Prostate gland (tissue), 2 donors: ENCODE measurements around the gene SHISAL1. TPM values are rescaled to one million over a fixed set of nuclear protein-coding genes. Genes with fewer than 3 reads are reported as not detected.

ENCODE experiments used
- DNase-seq: peaks from one replicate; pipeline ENCODE4 v3.0.0-alpha.2; 2019; ENCODE audit warnings: low spot score
- H3K27ac ChIP-seq, 2 donors: fragments of 200-600 bp; sonication (generic); 2 replicates each; pipeline ENCODE4 v1.5.1; 2017 to 2019
- H3K27me3 ChIP-seq: fragments of 200-600 bp; sonication (generic); replicated peaks from 2 replicates; pipeline ENCODE4 v1.5.1; 2019; ENCODE audit not compliant: insufficient read depth
- H3K36me3 ChIP-seq, 2 donors: fragments of 200-600 bp; sonication (generic); 1 replicate in 1 of 2; 2 replicates in 1 of 2; pipeline versions ENCODE4 v1.5.1 to v1.8.1; 2017 to 2019
- H3K4me1 ChIP-seq: fragments of 200-600 bp; sonication (generic); replicated peaks from 2 replicates; pipeline ENCODE4 v1.5.1; 2019
- H3K4me3 ChIP-seq, 2 donors: fragments of 200-600 bp; sonication (generic); 2 replicates each; pipeline ENCODE4 v1.5.1; 2017 to 2019
- H3K9me3 ChIP-seq: fragments of 200-600 bp; sonication (generic); 2 replicates; pipeline ENCODE4 v1.5.1; 2017
- CTCF ChIP-seq, 4 experiments: fragments of 200-600 bp in 2 of 4; fragments of 450-650 bp in 2 of 4; sonication (generic) in 2 of 4; IDR thresholded peaks; 1 replicate in 3 of 4; 2 replicates in 1 of 4; pipeline ENCODE4 v1.5.1; 2016 to 2019; ENCODE audit warnings: antibody characterized with exemption in 4 of 4, mild to moderate bottlenecking in 2 of 4, moderate library complexity in 2 of 4
- POLR2A ChIP-seq: fragments of 450-650 bp; IDR thresholded peaks from one replicate; pipeline ENCODE4 v1.6.1; 2016; ENCODE audit warnings: antibody characterized with exemption, mild to moderate bottlenecking
- POLR2AphosphoS5 ChIP-seq: sonication (generic); formaldehyde crosslinking; IDR thresholded peaks from one replicate; pipeline ENCODE4 v1.6.1; 2017; ENCODE audit warnings: antibody characterized with exemption
- WGBS: methylation state at CpG from one replicate; pipeline ENCODE4 v1.1.5; 2018; 5-methylcytosine and 5-hydroxymethylcytosine counted together
- intact Hi-C: fragments of 100-400 bp; cut with DNase I; formaldehyde crosslinking; loops from one replicate; pipeline ENCODE4 v1.14.2; 2022
- total RNA-seq, 2 donors: library from RNA; depleted of rRNA; stranded (reverse); fragments of >200 nt; gene quantifications; one replicate each; pipeline ENCODE4 v1.1.0, GENCODE V29; 2016

SHISAL1 gene
- total RNA-seq, 2 donors from 2014 or later: 1.8 to 7.8 TPM

GRCh38 chr22:44298406-44299091 lies 14.2 kb downstream of the SHISAL1 start:
- H3K4me3 ChIP-seq: no peak overlapping the region
- no peak overlapping the region for H3K27ac ChIP-seq
- H3K36me3 ChIP-seq: no peaks in the 10 kb centered on the region
- intact Hi-C loops: no loop called here
- 89% methylated on average over 23 of the region's 25 CpGs for WGBS
- DNase-seq: no peak
- no peaks in the 10 kb centered on the region for H3K9me3 ChIP-seq
- H3K27me3 ChIP-seq: peaks cover 2% of the 10 kb centered on the region
- TF ChIP-seq POLR2A (no peak), CTCF (IDR thresholded peaks at IDR 0.05) (no peak), POLR2AphosphoS5 (no peak)
- no peaks in the 10 kb centered on the region for H3K4me1 ChIP-seq

GRCh38 chr22:44297470-44298061 lies 15.2 kb downstream of the SHISAL1 start:
- TF ChIP-seq POLR2A (no peak), POLR2AphosphoS5 (no peak), CTCF (IDR thresholded peaks at IDR 0.05) (no peak)
- Histone ChIP-seq H3K36me3 (no peaks in the 10 kb centered on the region), H3K4me3 (no peak overlapping the region), H3K27ac (no peak overlapping the region), H3K9me3 (no peaks in the 10 kb centered on the region), H3K4me1 (no peaks in the 10 kb centered on the region), H3K27me3 (peaks cover 2% of the 10 kb centered on the region)
- 55% methylated on average over 14 of the region's 14 CpGs for WGBS
- DNase-seq: no peak
- intact Hi-C loops: no loop called here

- 71% methylated on average over 3 of the region's 3 CpGs for WGBS
- no peaks in the 10 kb centered on the region for H3K27me3 ChIP-seq
- H3K4me1 ChIP-seq: no peaks in the 10 kb centered on the region
- H3K27ac ChIP-seq: no peak overlapping the region
- H3K4me3 ChIP-seq: no peak overlapping the region
- intact Hi-C loops: no loop called here
- no peaks in the 10 kb centered on the region for H3K9me3 ChIP-seq
- no peak for DNase-seq
- no peaks in the 10 kb centered on the region for H3K36me3 ChIP-seq
- no peak for TF ChIP-seq CTCF (IDR thresholded peaks at IDR 0.05)
- no peak for TF ChIP-seq POLR2AphosphoS5
- TF ChIP-seq POLR2A: no peak
Observed at GRCh38 chr22:44295406-44295805, 17.3 kb downstream of the SHISAL1 start.

- no peaks in the 10 kb centered on the region for H3K36me3 ChIP-seq
- no peak overlapping the region for H3K27ac ChIP-seq
- 60% methylated on average over 6 of the region's 6 CpGs for WGBS
- TF ChIP-seq POLR2A (no peak), POLR2AphosphoS5 (no peak), CTCF (IDR thresholded peaks at IDR 0.05) (no peak)
- no peaks in the 10 kb centered on the region for H3K4me1 ChIP-seq
- intact Hi-C loops: no loop called here
- no peaks in the 10 kb centered on the region for H3K9me3 ChIP-seq
- no peaks in the 10 kb centered on the region for H3K27me3 ChIP-seq
- H3K4me3 ChIP-seq: no peak overlapping the region
- DNase-seq: no peak
Observed at GRCh38 chr22:44293876-44294275, 18.9 kb downstream of the SHISAL1 start.

- Histone ChIP-seq H3K9me3 (no peaks in the 10 kb centered on the region), H3K27me3 (no peaks in the 10 kb centered on the region), H3K27ac (no peak overlapping the region), H3K4me1 (no peaks in the 10 kb centered on the region), H3K4me3 (no peak overlapping the region), H3K36me3 (no peaks in the 10 kb centered on the region)
- DNase-seq: no peak
- intact Hi-C loops: no loop called here
- WGBS: 81% methylated on average over 12 of the region's 12 CpGs
- TF ChIP-seq POLR2A (no peak), CTCF (IDR thresholded peaks at IDR 0.05) (no peak), POLR2AphosphoS5 (no peak)
Observed at GRCh38 chr22:44293034-44293433, 19.7 kb downstream of the SHISAL1 start.
